Activated CD4-positive, alpha-beta memory T cell treated with anti-CD3 and anti-CD28 coated beads for 36 hours (primary cell): Measurements from ENCODE around the gene FYCO1. TPM values are rescaled to one million over a fixed set of nuclear protein-coding genes. Genes with fewer than 3 reads are reported as not detected.
A peak's percentile ranks its signal among the peaks of the same experiment; 100 is the strongest.

ENCODE experiments used
- CTCF ChIA-PET: fragments of 350-600 bp; sonication (Branson Sonifier 250); formaldehyde crosslinking; loops from one replicate; lab custom pipeline; 2021; ENCODE audit warnings: antibody characterized with exemption, inconsistent platforms; lab: Charles Lee
- POLR2A ChIA-PET: fragments of 350-600 bp; sonication (Branson Sonifier 250); formaldehyde crosslinking; loops from one replicate; lab custom pipeline; 2021; ENCODE audit warnings: antibody characterized with exemption; lab: Charles Lee
- DNase-seq: peaks from one replicate; pipeline ENCODE4 v3.0.0-alpha.2; 2020
- H3K27ac Mint-ChIP-seq: one replicate; pipeline ENCODE4 v1.8.0; 2021; ENCODE audit warnings: mixed read lengths
- H3K27me3 Mint-ChIP-seq: one replicate; pipeline ENCODE4 v1.8.0; 2021; ENCODE audit warnings: mixed read lengths
- H3K36me3 Mint-ChIP-seq: one replicate; pipeline ENCODE4 v1.8.0; 2021; ENCODE audit warnings: mixed read lengths
- H3K4me1 Mint-ChIP-seq: one replicate; pipeline ENCODE4 v1.8.0; 2021; ENCODE audit warnings: low read depth, mixed read lengths
- H3K4me3 Mint-ChIP-seq: one replicate; pipeline ENCODE4 v1.8.0; 2021; ENCODE audit warnings: mild to moderate bottlenecking, mixed read lengths
- H3K9me3 Mint-ChIP-seq: one replicate; pipeline ENCODE4 v1.8.0; 2021; ENCODE audit warnings: mixed read lengths
- intact Hi-C: fragments of 100-400 bp; cut with micrococcal nuclease; formaldehyde crosslinking; loops from one replicate; pipeline ENCODE4 v1.15.1; 2023
- total RNA-seq, 2 experiments: library from RNA; stranded (reverse); gene quantifications; one replicate each; pipeline ENCODE4 v1.2.3, GENCODE V29; 2021

Gene FYCO1
- total RNA-seq, 2 experiments from 2014 or later, result 13.7 to 14.0 TPM

GRCh38 chr3:45980229-45980813 lies 15.3 kb downstream of the FYCO1 start:
- H3K27ac Mint-ChIP-seq, result peak overlapping the region; percentile 72
- peak overlapping the region; percentile 8 for H3K4me3 Mint-ChIP-seq
- no peak for DNase-seq
- intact Hi-C loops, result loop anchor here (1.0 to 2.0 kb wide), 3 partner anchors 8 to 38 kb away; partner anchors contain the start of gene CXCR6
- peaks cover 65% of the 10 kb centered on the region for H3K4me1 Mint-ChIP-seq
- no peaks in the 10 kb centered on the region for H3K27me3 Mint-ChIP-seq
- peaks cover 78% of the 10 kb centered on the region for H3K36me3 Mint-ChIP-seq
- CTCF ChIA-PET, result interaction anchor here (0.6 to 2.6 kb wide), 7 partner anchors 14 to 373 kb away, joined by 3 to 14 read pairs (median 5); partner anchors contain the start of gene CXCR6
- POLR2A ChIA-PET, result interaction anchor here (1.2 to 3.2 kb wide), 7 partner anchors 11 to 37 kb away, joined by 4 to 15 read pairs (median 5); partner anchors contain the start of genes CXCR6 and FYCO1
- H3K9me3 Mint-ChIP-seq, result no peaks in the 10 kb centered on the region

GRCh38 chr3:45979378-45979777 lies 16.2 kb downstream of the FYCO1 start:
- Mint-ChIP-seq H3K27me3 (no peaks in the 10 kb centered on the region), H3K9me3 (no peaks in the 10 kb centered on the region), H3K36me3 (peaks cover 77% of the 10 kb centered on the region), H3K27ac (peak overlapping the region; percentile 72), H3K4me1 (peaks cover 75% of the 10 kb centered on the region), H3K4me3 (peak overlapping the region; percentile 4)
- ChIA-PET CTCF (interaction anchor here (0.6 to 2.2 kb wide), 3 partner anchors 14 to 374 kb away, joined by 4 to 8 read pairs (median 5); no protein-coding TSS in a partner anchor), POLR2A (interaction anchor here (1.6 to 3.2 kb wide), 4 partner anchors 13 to 36 kb away, joined by 5 to 15 read pairs (median 11); partner anchors contain the start of gene CXCR6)
- intact Hi-C loops, result no loop called here
- DNase-seq, result no peak

- DNase-seq, result peak; percentile 87
- ChIA-PET CTCF (interaction anchor here (1.2 kb wide), 1 partner anchor 14 kb away, joined by 4 read pairs; no protein-coding TSS in a partner anchor), POLR2A (interaction anchor here (2.0 to 2.9 kb wide), 4 partner anchors 11 to 27 kb away, joined by 5 to 20 read pairs (median 13); partner anchors contain the start of gene FYCO1)
- intact Hi-C loops, result no loop called here
- Mint-ChIP-seq H3K4me1 (peaks cover 84% of the 10 kb centered on the region), H3K9me3 (no peaks in the 10 kb centered on the region), H3K27ac (peak overlapping the region; percentile 87), H3K36me3 (peaks cover 72% of the 10 kb centered on the region), H3K4me3 (peak overlapping the region; percentile 39), H3K27me3 (no peaks in the 10 kb centered on the region)
Observed at GRCh38 chr3:45978006-45978761, 17.4 kb downstream of the FYCO1 start.

GRCh38 chr3:45976191-45977091 lies 19.2 kb downstream of the FYCO1 start:
- POLR2A ChIA-PET, result interaction anchor here (0.9 to 2.9 kb wide), 5 partner anchors 9 to 26 kb away, joined by 5 to 20 read pairs (median 9); partner anchors contain the start of gene FYCO1
- H3K4me1 Mint-ChIP-seq, result peaks cover 91% of the 10 kb centered on the region
- peak; percentile 57 for DNase-seq
- CTCF ChIA-PET, result interaction anchor here (1.2 to 6.1 kb wide), 6 partner anchors 9 to 101 kb away, joined by 3 to 29 read pairs (median 4); no protein-coding TSS in a partner anchor
- no peak overlapping the region for H3K4me3 Mint-ChIP-seq
- H3K27me3 Mint-ChIP-seq, result no peaks in the 10 kb centered on the region
- H3K36me3 Mint-ChIP-seq, result peaks cover 70% of the 10 kb centered on the region
- intact Hi-C loops, result loop anchor here (1.0 kb wide), 2 partner anchors 12 to 18 kb away; no protein-coding TSS in a partner anchor
- no peaks in the 10 kb centered on the region for H3K9me3 Mint-ChIP-seq
- H3K27ac Mint-ChIP-seq, result peak overlapping the region; percentile 83

- intact Hi-C loops, result loop anchor here (1.0 kb wide), 2 partner anchors 11 to 19 kb away; no protein-coding TSS in a partner anchor
- peak; percentile 59 for DNase-seq
- Mint-ChIP-seq H3K9me3 (no peaks in the 10 kb centered on the region), H3K27ac (peak overlapping the region; percentile 83), H3K4me1 (peaks cover 87% of the 10 kb centered on the region), H3K4me3 (no peak overlapping the region), H3K27me3 (no peaks in the 10 kb centered on the region), H3K36me3 (peaks cover 69% of the 10 kb centered on the region)
- CTCF ChIA-PET, result interaction anchor here (1.2 to 6.1 kb wide), 5 partner anchors 9 to 102 kb away, joined by 3 to 29 read pairs (median 4); no protein-coding TSS in a partner anchor
- POLR2A ChIA-PET, result interaction anchor here (0.9 to 2.9 kb wide), 5 partner anchors 9 to 34 kb away, joined by 3 to 20 read pairs (median 9); partner anchors contain the start of gene FYCO1
Observed at GRCh38 chr3:45975686-45976085, 19.9 kb downstream of the FYCO1 start.

GRCh38 chr3:45974686-45975085 lies 20.9 kb downstream of the FYCO1 start:
- DNase-seq, result no peak
- no peaks in the 10 kb centered on the region for H3K27me3 Mint-ChIP-seq
- no peaks in the 10 kb centered on the region for H3K9me3 Mint-ChIP-seq
- peaks cover 72% of the 10 kb centered on the region for H3K36me3 Mint-ChIP-seq
- POLR2A ChIA-PET, result interaction anchor here (1.0 kb wide), 1 partner anchor 33 kb away, joined by 3 read pairs; no protein-coding TSS in a partner anchor
- H3K27ac Mint-ChIP-seq, result no peak overlapping the region
- peaks cover 77% of the 10 kb centered on the region for H3K4me1 Mint-ChIP-seq
- CTCF ChIA-PET, result interaction anchor here (0.9 to 6.1 kb wide), 5 partner anchors 10 to 403 kb away, joined by 3 to 29 read pairs (median 3); partner anchors contain the start of gene CXCR6
- intact Hi-C loops, result no loop called here
- no peak overlapping the region for H3K4me3 Mint-ChIP-seq

GRCh38 chr3:45972534-45973402 lies 22.9 kb downstream of the FYCO1 start:
- Mint-ChIP-seq H3K27ac (peak overlapping the region; percentile 70), H3K4me1 (peaks cover 66% of the 10 kb centered on the region), H3K9me3 (no peaks in the 10 kb centered on the region), H3K4me3 (no peak overlapping the region), H3K36me3 (peaks cover 72% of the 10 kb centered on the region), H3K27me3 (no peaks in the 10 kb centered on the region)
- DNase-seq, result peak; percentile 41
- intact Hi-C loops, result no loop called here
- ChIA-PET POLR2A (interaction anchor here (1.1 to 1.8 kb wide), 3 partner anchors 9 to 22 kb away, joined by 3 to 4 read pairs (median 4); no protein-coding TSS in a partner anchor), CTCF (interaction anchor here (1.0 to 6.1 kb wide), 5 partner anchors 8 to 105 kb away, joined by 4 to 29 read pairs (median 7); no protein-coding TSS in a partner anchor)

- H3K4me1 Mint-ChIP-seq, result peaks cover 68% of the 10 kb centered on the region
- no peak overlapping the region for H3K4me3 Mint-ChIP-seq
- H3K27ac Mint-ChIP-seq, result no peak overlapping the region
- intact Hi-C loops, result no loop called here
- H3K27me3 Mint-ChIP-seq, result no peaks in the 10 kb centered on the region
- no peaks in the 10 kb centered on the region for H3K9me3 Mint-ChIP-seq
- ChIA-PET CTCF (interaction anchor here (1.5 kb wide), 1 partner anchor 128 kb away, joined by 4 read pairs; no protein-coding TSS in a partner anchor), POLR2A (interaction anchor here (1.2 kb wide), 1 partner anchor 11 kb away, joined by 5 read pairs; no protein-coding TSS in a partner anchor)
- H3K36me3 Mint-ChIP-seq, result peaks cover 76% of the 10 kb centered on the region
- DNase-seq, result no peak
Observed at GRCh38 chr3:45969953-45970352, 25.7 kb downstream of the FYCO1 start.

- DNase-seq, result no peak
- ChIA-PET CTCF (interaction anchor here (1.5 to 9.0 kb wide), 4 partner anchors 26 to 129 kb away, joined by 4 to 93 read pairs (median 8); partner anchors contain the start of gene CXCR6), POLR2A (interaction anchor here (1.2 kb wide), 1 partner anchor 12 kb away, joined by 5 read pairs; no protein-coding TSS in a partner anchor)
- Mint-ChIP-seq H3K27me3 (no peaks in the 10 kb centered on the region), H3K9me3 (no peaks in the 10 kb centered on the region), H3K27ac (no peak overlapping the region), H3K4me1 (peaks cover 68% of the 10 kb centered on the region), H3K4me3 (no peak overlapping the region), H3K36me3 (peaks cover 77% of the 10 kb centered on the region)
- intact Hi-C loops, result no loop called here
Observed at GRCh38 chr3:45969116-45969515, 26.5 kb downstream of the FYCO1 start.

- H3K36me3 Mint-ChIP-seq, result peaks cover 80% of the 10 kb centered on the region
- no peaks in the 10 kb centered on the region for H3K9me3 Mint-ChIP-seq
- POLR2A ChIA-PET, result interaction anchor here (2.9 kb wide), 1 partner anchor 8 kb away, joined by 17 read pairs; no protein-coding TSS in a partner anchor
- H3K4me1 Mint-ChIP-seq, result peaks cover 71% of the 10 kb centered on the region
- H3K27me3 Mint-ChIP-seq, result no peaks in the 10 kb centered on the region
- no peak overlapping the region for H3K4me3 Mint-ChIP-seq
- CTCF ChIA-PET, result interaction anchor here (0.5 to 9.0 kb wide), 6 partner anchors 9 to 401 kb away, joined by 3 to 93 read pairs (median 4); partner anchors contain the start of gene CXCR6
- DNase-seq, result no peak
- intact Hi-C loops, result no loop called here
- no peak overlapping the region for H3K27ac Mint-ChIP-seq
Observed at GRCh38 chr3:45968706-45969105, 26.9 kb downstream of the FYCO1 start.
